HG02763 (cell line): Measurements from ENCODE around the gene THRB.

ENCODE experiments used
- ATAC-seq: cut with Tn5 transposase; IDR thresholded peaks from one replicate; pipeline ENCODE4 v1.9.1; 2021; ENCODE audit warnings: mild to moderate bottlenecking, moderate library complexity; ENCODE audit not compliant: unreplicated experiment

THRB gene

DNA sequence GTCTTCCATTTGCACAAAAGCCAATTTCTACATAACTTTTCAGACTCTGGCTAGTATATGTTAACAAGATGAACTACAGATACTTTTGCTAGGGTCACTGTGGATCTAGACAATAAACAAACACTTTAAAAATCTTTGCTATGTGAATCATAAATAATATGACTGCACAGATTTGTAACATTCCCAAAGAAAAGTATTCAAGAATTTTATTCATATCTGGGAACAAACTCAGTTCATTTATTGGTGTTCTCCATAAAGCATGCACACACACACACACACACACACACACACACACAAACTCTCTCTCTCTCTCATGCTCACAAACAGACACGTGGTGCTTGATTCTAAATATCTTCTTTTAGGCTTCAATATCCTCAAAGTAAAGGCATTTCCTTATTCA lies 18.8 kb upstream of the THRB start:
- no peak for ATAC-seq

GRCh38 chr3:24512564-24513197 lies 18.0 kb upstream of the THRB start:
- no peak for ATAC-seq

GRCh38 chr3:24510030-24510648 lies 15.5 kb upstream of the THRB start:
- ATAC-seq = no peak

GRCh38 chr3:24508423-24508839 lies 13.8 kb upstream of the THRB start:
- no peak for ATAC-seq

- ATAC-seq = no peak
Observed at GRCh38 chr3:24507776-24508422, 13.2 kb upstream of the THRB start.

GRCh38 chr3:24506966-24507775 lies 12.5 kb upstream of the THRB start:
- ATAC-seq = no peak

GRCh38 chr3:24505691-24506550 lies 11.3 kb upstream of the THRB start:
- ATAC-seq = no peak

DNA sequence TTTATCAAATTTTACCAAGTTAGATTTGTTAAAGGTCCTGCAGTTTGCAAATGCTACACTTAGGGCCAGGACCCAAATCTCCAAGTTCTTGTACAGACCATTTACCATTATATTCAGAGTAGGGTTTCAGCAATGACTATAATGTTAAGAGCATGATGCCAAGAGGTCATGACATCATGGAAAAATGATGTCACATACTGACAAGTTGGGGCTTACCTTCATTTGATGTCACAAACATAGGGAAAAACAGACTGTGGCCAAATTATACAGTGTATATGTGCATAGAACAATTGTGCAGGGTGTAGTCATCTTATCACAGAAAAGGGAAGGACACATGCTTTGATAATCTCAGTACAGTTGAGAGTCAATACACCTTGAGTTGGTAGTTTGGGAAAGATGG lies 10.1 kb upstream of the THRB start:
- ATAC-seq = no peak

- peak; percentile 83 for ATAC-seq
Observed at GRCh38 chr3:24503616-24504113, 9.0 kb upstream of the THRB start.

GRCh38 chr3:24502690-24503089 lies 8.0 kb upstream of the THRB start:
- no peak for ATAC-seq

- no peak for ATAC-seq
Observed at GRCh38 chr3:24500806-24501205, 6.2 kb upstream of the THRB start.

GRCh38 chr3:24499991-24500390 lies 5.3 kb upstream of the THRB start:
- no peak for ATAC-seq

DNA sequence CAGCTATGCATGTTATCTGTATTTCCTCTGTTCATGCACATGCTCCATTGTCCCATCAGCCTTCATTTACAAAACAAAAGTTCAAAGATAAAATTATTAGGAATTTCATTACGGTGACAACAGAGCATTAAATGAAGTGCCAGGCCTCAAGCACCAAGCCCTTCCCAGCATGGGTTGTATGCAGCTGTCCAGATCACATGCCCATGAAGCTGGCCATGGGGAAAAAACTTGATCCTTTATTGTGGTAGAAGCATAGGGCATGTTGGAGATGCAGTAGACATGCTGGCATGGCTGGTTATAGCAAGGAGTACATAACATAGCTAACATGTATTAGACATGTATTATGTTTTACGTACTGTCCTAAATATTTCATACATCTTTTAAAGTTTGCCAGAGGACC lies 4.1 kb upstream of the THRB start:
- ATAC-seq = no peak

DNA sequence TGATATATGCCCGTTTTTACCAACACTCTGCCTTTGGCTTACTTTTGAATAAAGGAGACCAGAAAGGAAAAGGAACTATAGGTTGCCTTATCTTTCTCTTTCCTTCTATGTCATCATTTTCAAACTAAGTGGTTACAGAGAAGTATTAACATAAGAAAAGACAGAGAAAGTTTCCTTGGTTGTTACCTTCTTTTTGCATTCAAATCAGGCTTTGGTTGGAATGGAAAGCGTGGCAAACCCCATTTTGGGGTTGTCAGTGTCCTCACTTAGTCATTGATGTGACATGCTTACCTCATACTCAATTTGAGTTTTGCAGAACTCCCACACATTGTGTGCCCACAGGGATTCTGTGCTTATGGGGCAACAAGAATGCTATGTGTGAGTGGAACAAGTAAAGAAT lies 3.7 kb upstream of the THRB start:
- ATAC-seq = no peak

- no peak for ATAC-seq
Observed at GRCh38 chr3:24497942-24498341, 3.3 kb upstream of the THRB start.

DNA sequence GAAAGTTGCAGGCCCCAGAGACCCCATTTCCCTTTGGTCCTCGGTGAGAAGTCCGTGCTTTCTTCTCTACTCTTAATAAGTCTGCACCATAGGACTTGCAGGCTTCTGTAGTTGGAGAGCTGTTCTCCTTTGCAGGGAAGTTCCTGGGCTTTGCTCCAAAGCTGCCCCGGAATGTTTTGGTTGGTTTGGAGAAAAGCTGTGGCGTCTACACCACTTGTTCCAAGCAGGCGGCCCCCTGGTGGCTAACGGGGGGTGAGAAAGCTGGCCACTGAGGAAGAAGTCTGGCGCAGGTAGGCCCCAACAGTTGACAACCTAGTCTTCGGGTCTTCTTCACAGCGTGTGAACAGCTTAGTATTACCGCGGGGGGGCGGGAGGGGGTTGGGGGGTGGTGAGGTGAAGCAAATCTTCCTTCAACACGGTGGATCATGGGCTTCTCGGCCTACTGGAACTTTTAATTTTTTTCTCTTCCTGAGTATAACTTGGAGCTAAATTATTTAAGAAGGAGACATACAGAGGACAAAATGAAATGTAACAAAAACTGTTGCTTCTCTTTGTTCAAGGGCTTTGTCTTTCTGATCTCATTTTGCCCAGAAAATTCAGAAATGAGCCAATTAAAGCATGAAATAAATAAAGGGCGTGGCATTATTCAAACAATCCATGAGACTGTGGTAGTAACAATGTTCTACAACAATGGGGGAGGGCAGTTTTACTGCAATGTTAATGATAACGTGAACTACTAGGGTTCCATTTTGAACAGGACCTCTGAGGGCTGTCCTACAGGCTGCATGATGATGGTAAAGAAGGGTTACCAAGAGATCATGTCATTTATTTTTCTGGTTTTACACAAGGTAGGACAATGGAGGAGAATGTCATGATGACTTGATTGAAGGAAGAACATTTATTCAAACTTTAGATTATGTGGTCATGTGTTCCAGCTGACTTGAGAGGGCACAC lies 2.2 kb upstream of the THRB start:
- no peak for ATAC-seq

GRCh38 chr3:24495326-24495994 lies 810 bp upstream of the THRB start:
- ATAC-seq = no peak

DNA sequence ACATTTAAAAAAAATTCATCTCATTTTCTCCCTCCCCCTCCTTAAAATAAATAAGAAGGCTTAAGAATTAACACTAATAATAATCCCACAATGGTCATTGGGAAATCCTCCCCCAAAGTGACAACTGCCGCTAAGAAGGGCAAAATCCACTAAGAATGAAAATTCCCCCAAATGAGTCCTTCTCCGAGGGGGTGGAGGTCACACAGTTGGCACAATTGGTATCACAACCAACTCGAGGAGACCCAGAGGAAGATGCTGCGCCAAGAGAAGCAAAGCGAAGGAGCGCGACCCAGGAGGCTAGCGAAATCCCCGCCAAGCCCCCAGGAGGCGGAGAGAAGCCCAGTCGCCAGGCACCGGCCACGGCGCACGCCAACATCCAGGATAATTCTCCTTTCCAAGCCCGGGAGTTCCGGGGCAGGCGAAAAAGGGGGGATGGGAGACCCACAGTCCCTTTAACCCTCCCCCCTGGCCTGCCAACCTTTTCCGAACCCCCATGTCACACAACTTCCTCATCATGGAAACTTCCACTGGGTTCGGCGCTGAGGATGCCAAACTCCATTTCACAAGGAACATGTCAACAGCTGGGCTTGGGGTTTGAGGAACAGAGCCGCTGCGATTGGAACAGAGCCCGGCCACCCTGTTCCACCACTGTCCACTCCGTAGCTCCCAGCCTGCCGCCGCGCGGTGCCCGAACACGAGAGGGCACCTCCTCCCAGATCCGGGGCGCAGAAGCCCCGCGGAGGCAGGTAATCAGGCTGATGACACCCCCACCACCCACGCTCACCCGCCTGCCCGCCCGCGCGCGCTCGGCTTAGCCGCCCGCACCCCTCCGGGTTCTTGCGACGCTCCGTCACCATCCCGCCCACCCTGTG lies 668 bp downstream of the THRB start:
- ATAC-seq = no peak
